RWPE1 (cell line): ENCODE measurements around the gene SCAANT1.

Experiments used
- CTCF ChIA-PET: fragments of 350-600 bp; sonication (Branson Sonifier 250); formaldehyde crosslinking; extraction: SDS; loops from one replicate; lab custom pipeline; 2021; lab: Yijun Ruan, JAX
- POLR2A ChIA-PET: fragments of 400-600 bp; formaldehyde crosslinking; extraction: SDS; loops from one replicate; lab custom pipeline; 2020; ENCODE audit warnings: antibody characterized with exemption; ENCODE audit not compliant: low non-redundant PET; lab: Yijun Ruan, JAX
- DNase-seq: peaks from one replicate; pipeline ENCODE4 v3.0.0; 2012; ENCODE audit warnings: low spot score
- H3K27ac ChIP-seq: fragments of 450-650 bp; 2 replicates; pipeline ENCODE4 v1.5.1; 2017
- CTCF ChIP-seq: fragments of 450-650 bp; conservative IDR thresholded peaks from 2 replicates; pipeline ENCODE4 v1.5.1; 2017; ENCODE audit warnings: low read depth, mild to moderate bottlenecking

The SCAANT1 gene

GRCh38 chr3:63895422-63896189 lies 16.6 kb downstream of the SCAANT1 start:
- TF ChIP-seq CTCF: no peak
- ChIA-PET POLR2A (no interaction called here), CTCF (interaction anchor here (0.6 to 0.8 kb wide), 2 partner anchors 22 to 572 kb away, joined by 4 to 5 read pairs; no protein-coding TSS in a partner anchor)
- no peak overlapping the region for H3K27ac ChIP-seq
- no peak for DNase-seq

GRCh38 chr3:63892773-63893352 lies 19.3 kb downstream of the SCAANT1 start:
- ChIA-PET CTCF (no interaction called here), POLR2A (no interaction called here)
- H3K27ac ChIP-seq: no peak overlapping the region
- no peak for DNase-seq
- TF ChIP-seq CTCF: no peak

GRCh38 chr3:63891518-63891917 lies 20.7 kb downstream of the SCAANT1 start:
- no peak for DNase-seq
- TF ChIP-seq CTCF: no peak
- POLR2A ChIA-PET: no interaction called here
- CTCF ChIA-PET: no interaction called here
- no peak overlapping the region for H3K27ac ChIP-seq

GRCh38 chr3:63886858-63887257 lies 25.3 kb downstream of the SCAANT1 start:
- POLR2A ChIA-PET: no interaction called here
- TF ChIP-seq CTCF: no peak

GRCh38 chr3:63880653-63881052 lies 31.5 kb downstream of the SCAANT1 start:
- no peak for TF ChIP-seq CTCF
- CTCF ChIA-PET: no interaction called here
- POLR2A ChIA-PET: no interaction called here
- H3K27ac ChIP-seq: no peak overlapping the region
- DNase-seq: no peak

More at GRCh38 chr3:63886858-63887257, 25.3 kb downstream of the SCAANT1 start:
- no peak overlapping the region for H3K27ac ChIP-seq
- CTCF ChIA-PET: no interaction called here
- no peak for DNase-seq

- TF ChIP-seq CTCF: no peak
- no peak overlapping the region for H3K27ac ChIP-seq
- DNase-seq: no peak
- ChIA-PET POLR2A (no interaction called here), CTCF (no interaction called here)
Observed at GRCh38 chr3:63878394-63879060, 33.7 kb downstream of the SCAANT1 start.
